ENCODE results near the gene UGT1A8.

The UGT1A8 gene

GRCh38 chr2:233768076-233768475, 150.6 kb downstream of the UGT1A8 start:
- no peak for DNase-seq

- DNase-seq, result no peak
Observed at GRCh38 chr2:233769260-233769659, 151.8 kb downstream of the UGT1A8 start.

GRCh38 chr2:233772153-233772552, 154.7 kb downstream of the UGT1A8 start:
- DNase-seq, result no peak

GRCh38 chr2:233772583-233772982, 155.2 kb downstream of the UGT1A8 start:
- no peak for DNase-seq

- DNase-seq, result no peak
Observed at GRCh38 chr2:233773854-233774253, 156.4 kb downstream of the UGT1A8 start.

GRCh38 chr2:233775414-233775813, 158.0 kb downstream of the UGT1A8 start:
- DNase-seq, result no peak

- no peak for DNase-seq
Observed at GRCh38 chr2:233778030-233778429, 160.6 kb downstream of the UGT1A8 start, which contains the start of gene MROH2A. MROH2A (plus strand) TSS chr2:233778330; CDS start chr2:233779359, 1,029 bp downstream.

- DNase-seq, result no peak
Observed at GRCh38 chr2:233779722-233780121, 162.3 kb downstream of the UGT1A8 start.

GRCh38 chr2:233780771-233781170, 163.3 kb downstream of the UGT1A8 start:
- DNase-seq, result no peak

GRCh38 chr2:233789554-233789953, 172.1 kb downstream of the UGT1A8 start:
- no peak for DNase-seq

- no peak for DNase-seq
Observed at GRCh38 chr2:233791151-233791882, 173.9 kb downstream of the UGT1A8 start.

GRCh38 chr2:233791883-233792329, 174.5 kb downstream of the UGT1A8 start:
- DNase-seq, result no peak

GRCh38 chr2:233792720-233793119, 175.3 kb downstream of the UGT1A8 start:
- no peak for DNase-seq

GRCh38 chr2:233793465-233794127, 176.2 kb downstream of the UGT1A8 start:
- no peak for DNase-seq

GRCh38 chr2:233794128-233794658, 176.8 kb downstream of the UGT1A8 start:
- no peak for DNase-seq

GRCh38 chr2:233795735-233796171, 178.3 kb downstream of the UGT1A8 start:
- no peak for DNase-seq

- DNase-seq, result no peak
Observed at GRCh38 chr2:233796254-233796653, 178.8 kb downstream of the UGT1A8 start.

- DNase-seq, result no peak
Observed at GRCh38 chr2:233798335-233799086, 181.1 kb downstream of the UGT1A8 start.

GRCh38 chr2:233799087-233799665, 181.7 kb downstream of the UGT1A8 start:
- no peak for DNase-seq

GRCh38 chr2:233799716-233800115, 182.3 kb downstream of the UGT1A8 start:
- DNase-seq, result no peak

GRCh38 chr2:233800208-233800607, 182.8 kb downstream of the UGT1A8 start:
- no peak for DNase-seq

All from right kidney (tissue), 1 donor.